SK-N-SH treated with all-trans-retinoic acid at 6 μM for 48 hours (cell line): Measurements from ENCODE around the gene DDX52.

Source experiments
- ATAC-seq: fragments of 200-7000 bp; cut with Tn5 transposase; 3 replicates; pipeline ENCODE4 v1.9.1; 2020; ENCODE audit warnings: mild to moderate bottlenecking, moderate library complexity
- ARNTL ChIP-seq: fragments of 450-650 bp; formaldehyde crosslinking; IDR thresholded peaks from 2 replicates; pipeline ENCODE4 v1.5.0; 2020; ENCODE audit warnings: low read depth, mild to moderate bottlenecking, moderate library complexity, borderline replicate concordance
- BACH2 ChIP-seq: fragments of 250-450 bp; sonication (Bioruptor Pico); IDR thresholded peaks from 2 replicates; pipeline ENCODE4 v1.9.0; 2021; ENCODE audit warnings: mild to moderate bottlenecking, borderline replicate concordance
- CSDC2 ChIP-seq: fragments of 250-450 bp; sonication (Bioruptor Pico); IDR thresholded peaks from 2 replicates; pipeline ENCODE4 v1.5.0; 2020; ENCODE audit warnings: mild to moderate bottlenecking, moderate library complexity
- CSRNP3 ChIP-seq: fragments of 250-450 bp; sonication (Bioruptor Pico); IDR thresholded peaks from 2 replicates; pipeline ENCODE4 v1.5.1; 2021; ENCODE audit warnings: mild to moderate bottlenecking, moderate library complexity
- ESRRG ChIP-seq: fragments of 250-450 bp; sonication (Bioruptor Pico); IDR thresholded peaks from 2 replicates; pipeline ENCODE4 v1.6.1; 2021; ENCODE audit warnings: mild to moderate bottlenecking
- GLIS3 ChIP-seq: fragments of 250-450 bp; sonication (Bioruptor Pico); IDR thresholded peaks from 2 replicates; pipeline ENCODE4 v1.5.0; 2020; ENCODE audit warnings: mild to moderate bottlenecking, moderate library complexity
- ISL1 ChIP-seq: fragments of 250-450 bp; sonication (Bioruptor Pico); IDR thresholded peaks from 2 replicates; pipeline ENCODE4 v2.1.2; 2022; ENCODE audit warnings: mild to moderate bottlenecking, moderate library complexity
- OSR1 ChIP-seq: fragments of 250-450 bp; sonication (Bioruptor Pico); IDR thresholded peaks from 2 replicates; pipeline ENCODE4 v1.8.0; 2022; ENCODE audit warnings: moderate library complexity, mild to moderate bottlenecking, inconsistent platforms
- POU6F1 ChIP-seq: fragments of 250-450 bp; sonication (Bioruptor Pico); IDR thresholded peaks from 2 replicates; pipeline ENCODE4 v1.8.0; 2021; ENCODE audit warnings: low read depth, mild to moderate bottlenecking, moderate library complexity, borderline replicate concordance
- PPARA ChIP-seq: fragments of 250-450 bp; sonication (Bioruptor Pico); IDR thresholded peaks from 2 replicates; pipeline ENCODE4 v1.5.0; 2020; ENCODE audit warnings: mild to moderate bottlenecking, borderline replicate concordance
- RARB ChIP-seq: fragments of 250-450 bp; sonication (Bioruptor Pico); IDR thresholded peaks from 2 replicates; pipeline ENCODE4 v1.8.0; 2021; ENCODE audit warnings: mild to moderate bottlenecking, moderate library complexity
- SNAI2 ChIP-seq: fragments of 250-450 bp; sonication (Bioruptor Pico); IDR thresholded peaks from 2 replicates; pipeline ENCODE4 v1.5.0; 2020; ENCODE audit warnings: mild to moderate bottlenecking, moderate library complexity
- TCF4 ChIP-seq: fragments of 250-450 bp; sonication (Bioruptor Pico); IDR thresholded peaks from 2 replicates; pipeline ENCODE4 v1.8.0; 2021; ENCODE audit warnings: mild to moderate bottlenecking, moderate library complexity, borderline replicate concordance
- TOX ChIP-seq: fragments of 250-450 bp; sonication (Bioruptor Pico); IDR thresholded peaks from 2 replicates; pipeline ENCODE4 v1.8.0; 2021; ENCODE audit warnings: mild to moderate bottlenecking, moderate library complexity, borderline replicate concordance
- ZC3H10 ChIP-seq: fragments of 250-450 bp; sonication (Bioruptor Pico); IDR thresholded peaks from 2 replicates; pipeline ENCODE4 v1.5.1; 2021; ENCODE audit warnings: mild to moderate bottlenecking, moderate library complexity
- ZFP3 ChIP-seq: fragments of 250-450 bp; sonication (Bioruptor Pico); IDR thresholded peaks from 2 replicates; pipeline ENCODE4 v1.5.0; 2020; ENCODE audit warnings: mild to moderate bottlenecking, moderate library complexity
- ZFP30 ChIP-seq: fragments of 450-650 bp; formaldehyde crosslinking; IDR thresholded peaks from 2 replicates; pipeline ENCODE4 v1.5.0; 2022; ENCODE audit warnings: mild to moderate bottlenecking, moderate library complexity
- ZNF565 ChIP-seq: fragments of 450-650 bp; formaldehyde crosslinking; conservative IDR thresholded peaks from 2 replicates; pipeline ENCODE4 v1.5.0; 2020; ENCODE audit warnings: low read depth, mild to moderate bottlenecking, moderate library complexity
- ZNF70 ChIP-seq: fragments of 450-650 bp; formaldehyde crosslinking; IDR thresholded peaks from 2 replicates; pipeline ENCODE4 v1.5.0; 2020; ENCODE audit warnings: mild to moderate bottlenecking, moderate library complexity
- ZNF8 ChIP-seq: fragments of 450-650 bp; formaldehyde crosslinking; IDR thresholded peaks from 2 replicates; pipeline ENCODE4 v1.5.0; 2020; ENCODE audit warnings: mild to moderate bottlenecking, moderate library complexity
- TF ChIP-seq, protein P1 (sequence below): fragments of 250-450 bp; sonication (Bioruptor Pico); IDR thresholded peaks from 2 replicates; pipeline ENCODE4 v1.5.0; 2020; ENCODE audit warnings: mild to moderate bottlenecking, moderate library complexity
- TF ChIP-seq, protein P2 (sequence below): fragments of 250-450 bp; sonication (Bioruptor Pico); IDR thresholded peaks from 2 replicates; pipeline ENCODE4 v1.8.0; 2020; ENCODE audit warnings: mild to moderate bottlenecking, moderate library complexity, borderline replicate concordance
- TF ChIP-seq, protein P3 (sequence below): fragments of 250-450 bp; sonication (Bioruptor Pico); IDR thresholded peaks from 2 replicates; pipeline ENCODE4 v1.5.1; 2020; ENCODE audit warnings: low read depth, mild to moderate bottlenecking, moderate library complexity

Gene DDX52

DNA sequence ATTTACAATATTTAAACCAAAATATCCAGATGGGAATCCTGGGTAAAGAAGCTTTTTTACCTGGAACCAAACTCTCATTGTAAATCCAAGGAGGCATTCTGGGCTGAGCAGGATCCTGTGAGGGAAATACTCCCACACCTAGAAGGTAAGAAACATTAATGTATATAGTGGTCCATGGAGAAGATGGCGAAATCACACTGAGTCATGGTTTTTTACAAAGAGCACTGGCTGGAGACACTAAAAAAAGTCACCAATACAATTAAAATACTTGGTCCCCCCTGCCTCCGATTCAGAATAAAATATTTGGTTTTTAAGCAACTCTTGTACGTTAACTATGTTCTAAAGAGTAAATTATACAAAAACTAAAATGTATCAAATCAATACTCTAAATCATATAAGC, 67.0 kb downstream of the DDX52 start:
- no peak for ATAC-seq

DNA sequence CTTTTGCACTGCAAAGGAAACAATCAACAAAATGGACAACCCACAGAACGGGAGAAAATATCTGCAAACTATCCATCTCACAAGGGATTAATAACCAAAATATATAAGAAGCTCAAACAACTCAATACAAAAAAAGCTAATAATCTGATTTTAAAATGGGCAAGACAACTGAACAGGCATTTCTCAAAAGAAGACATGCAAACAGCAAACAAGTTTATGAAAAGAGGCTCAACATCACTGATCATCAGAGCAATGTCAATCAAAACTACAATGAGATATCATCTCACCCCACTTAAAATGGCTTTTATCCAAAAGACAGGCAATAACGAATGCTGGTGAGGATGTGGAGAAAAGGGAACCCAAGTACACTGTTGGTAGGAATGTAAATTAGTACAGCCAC, 68.8 kb downstream of the DDX52 start:
- TF ChIP-seq ZC3H10 (CRISPR knock-in tag) = no peak
- TF ChIP-seq RARB (CRISPR knock-in tag) = no peak
- TF ChIP-seq ZNF565 (CRISPR knock-in tag) = no peak
- no peak for TF ChIP-seq SNAI2 (CRISPR knock-in tag)
- no peak for TF ChIP-seq TOX (CRISPR knock-in tag)
- no peak for TF ChIP-seq ARNTL (CRISPR knock-in tag)
- TF ChIP-seq PPARA (CRISPR knock-in tag) = no peak
- TF ChIP-seq BACH2 = no peak
- no peak for TF ChIP-seq ZNF70 (CRISPR knock-in tag)
- no peak for TF ChIP-seq GLIS3 (CRISPR knock-in tag)
- no peak for ATAC-seq

More for the DNA sequence above, 67.0 kb downstream of the DDX52 start:
- TF ChIP-seq POU6F1 (CRISPR knock-in tag) (no peak), ZFP3 (CRISPR knock-in tag) (no peak), ESRRG (CRISPR knock-in tag) (no peak), ARNTL (CRISPR knock-in tag) (no peak), ZNF8 (CRISPR knock-in tag) (no peak), CSDC2 (no peak)
- TF ChIP-seq, protein P1, sequence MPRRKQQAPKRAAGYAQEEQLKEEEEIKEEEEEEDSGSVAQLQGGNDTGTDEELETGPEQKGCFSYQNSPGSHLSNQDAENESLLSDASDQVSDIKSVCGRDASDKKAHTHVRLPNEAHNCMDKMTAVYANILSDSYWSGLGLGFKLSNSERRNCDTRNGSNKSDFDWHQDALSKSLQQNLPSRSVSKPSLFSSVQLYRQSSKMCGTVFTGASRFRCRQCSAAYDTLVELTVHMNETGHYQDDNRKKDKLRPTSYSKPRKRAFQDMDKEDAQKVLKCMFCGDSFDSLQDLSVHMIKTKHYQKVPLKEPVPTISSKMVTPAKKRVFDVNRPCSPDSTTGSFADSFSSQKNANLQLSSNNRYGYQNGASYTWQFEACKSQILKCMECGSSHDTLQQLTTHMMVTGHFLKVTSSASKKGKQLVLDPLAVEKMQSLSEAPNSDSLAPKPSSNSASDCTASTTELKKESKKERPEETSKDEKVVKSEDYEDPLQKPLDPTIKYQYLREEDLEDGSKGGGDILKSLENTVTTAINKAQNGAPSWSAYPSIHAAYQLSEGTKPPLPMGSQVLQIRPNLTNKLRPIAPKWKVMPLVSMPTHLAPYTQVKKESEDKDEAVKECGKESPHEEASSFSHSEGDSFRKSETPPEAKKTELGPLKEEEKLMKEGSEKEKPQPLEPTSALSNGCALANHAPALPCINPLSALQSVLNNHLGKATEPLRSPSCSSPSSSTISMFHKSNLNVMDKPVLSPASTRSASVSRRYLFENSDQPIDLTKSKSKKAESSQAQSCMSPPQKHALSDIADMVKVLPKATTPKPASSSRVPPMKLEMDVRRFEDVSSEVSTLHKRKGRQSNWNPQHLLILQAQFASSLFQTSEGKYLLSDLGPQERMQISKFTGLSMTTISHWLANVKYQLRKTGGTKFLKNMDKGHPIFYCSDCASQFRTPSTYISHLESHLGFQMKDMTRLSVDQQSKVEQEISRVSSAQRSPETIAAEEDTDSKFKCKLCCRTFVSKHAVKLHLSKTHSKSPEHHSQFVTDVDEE (CRISPR knock-in tag) = no peak

GRCh38 chr17:37571674-37572073, 71.6 kb downstream of the DDX52 start:
- TF ChIP-seq POU6F1 (CRISPR knock-in tag) (no peak), SNAI2 (CRISPR knock-in tag) (no peak), ISL1 (CRISPR knock-in tag) (no peak), CSRNP3 (CRISPR knock-in tag) (no peak), BACH2 (no peak), RARB (CRISPR knock-in tag) (no peak), GLIS3 (CRISPR knock-in tag) (no peak), ARNTL (CRISPR knock-in tag) (no peak), ZFP30 (CRISPR knock-in tag) (no peak), TCF4 (CRISPR knock-in tag) (no peak), CSDC2 (no peak), OSR1 (no peak), ZNF565 (CRISPR knock-in tag) (no peak), ZNF8 (CRISPR knock-in tag) (no peak), ZNF70 (CRISPR knock-in tag) (no peak), ZFP3 (CRISPR knock-in tag) (no peak), ESRRG (CRISPR knock-in tag) (no peak), ZC3H10 (CRISPR knock-in tag) (no peak)
- TF ChIP-seq, protein P2, sequence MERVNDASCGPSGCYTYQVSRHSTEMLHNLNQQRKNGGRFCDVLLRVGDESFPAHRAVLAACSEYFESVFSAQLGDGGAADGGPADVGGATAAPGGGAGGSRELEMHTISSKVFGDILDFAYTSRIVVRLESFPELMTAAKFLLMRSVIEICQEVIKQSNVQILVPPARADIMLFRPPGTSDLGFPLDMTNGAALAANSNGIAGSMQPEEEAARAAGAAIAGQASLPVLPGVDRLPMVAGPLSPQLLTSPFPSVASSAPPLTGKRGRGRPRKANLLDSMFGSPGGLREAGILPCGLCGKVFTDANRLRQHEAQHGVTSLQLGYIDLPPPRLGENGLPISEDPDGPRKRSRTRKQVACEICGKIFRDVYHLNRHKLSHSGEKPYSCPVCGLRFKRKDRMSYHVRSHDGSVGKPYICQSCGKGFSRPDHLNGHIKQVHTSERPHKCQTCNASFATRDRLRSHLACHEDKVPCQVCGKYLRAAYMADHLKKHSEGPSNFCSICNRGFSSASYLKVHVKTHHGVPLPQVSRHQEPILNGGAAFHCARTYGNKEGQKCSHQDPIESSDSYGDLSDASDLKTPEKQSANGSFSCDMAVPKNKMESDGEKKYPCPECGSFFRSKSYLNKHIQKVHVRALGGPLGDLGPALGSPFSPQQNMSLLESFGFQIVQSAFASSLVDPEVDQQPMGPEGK (CRISPR knock-in tag) = no peak
- TF ChIP-seq, protein P3, sequence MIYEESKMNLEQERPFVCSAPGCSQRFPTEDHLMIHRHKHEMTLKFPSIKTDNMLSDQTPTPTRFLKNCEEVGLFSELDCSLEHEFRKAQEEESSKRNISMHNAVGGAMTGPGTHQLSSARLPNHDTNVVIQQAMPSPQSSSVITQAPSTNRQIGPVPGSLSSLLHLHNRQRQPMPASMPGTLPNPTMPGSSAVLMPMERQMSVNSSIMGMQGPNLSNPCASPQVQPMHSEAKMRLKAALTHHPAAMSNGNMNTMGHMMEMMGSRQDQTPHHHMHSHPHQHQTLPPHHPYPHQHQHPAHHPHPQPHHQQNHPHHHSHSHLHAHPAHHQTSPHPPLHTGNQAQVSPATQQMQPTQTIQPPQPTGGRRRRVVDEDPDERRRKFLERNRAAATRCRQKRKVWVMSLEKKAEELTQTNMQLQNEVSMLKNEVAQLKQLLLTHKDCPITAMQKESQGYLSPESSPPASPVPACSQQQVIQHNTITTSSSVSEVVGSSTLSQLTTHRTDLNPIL = no peak
- no peak for ATAC-seq
